T-helper 2 cell treated with Interferon-gamma antibody and Interleukin-4, amounts not matched to agents 100 ng/mL and 5 ng/mL, for 36 hours (primary cell): ENCODE results near the gene RNF207. TPM values are rescaled to one million over a fixed set of nuclear protein-coding genes. Genes with fewer than 3 reads are reported as not detected.

Experiments
- intact Hi-C: fragments of 100-400 bp; cut with micrococcal nuclease; formaldehyde crosslinking; loops from one replicate; pipeline ENCODE4 v1.15.1; 2023
- total RNA-seq: library from RNA; stranded (reverse); gene quantifications from 2 replicates; pipeline ENCODE4 v1.2.3, GENCODE V29; 2022

The RNF207 gene
- total RNA-seq, 1 donor from 2014 or later = 36.3 TPM

- intact Hi-C loops = no loop called here
These were observed 17.7 kb downstream of the RNF207 start for GRCh38 chr1:6223617-6224016.

- intact Hi-C loops = no loop called here
These were observed 18.8 kb downstream of the RNF207 start for GRCh38 chr1:6224718-6225117.

GRCh38 chr1:6225651-6226050 lies 19.7 kb downstream of the RNF207 start:
- intact Hi-C loops = no loop called here

GRCh38 chr1:6233376-6233775 lies 27.5 kb downstream of the RNF207 start:
- intact Hi-C loops = no loop called here

GRCh38 chr1:6234502-6235295 lies 28.8 kb downstream of the RNF207 start:
- intact Hi-C loops = loop anchor here (1.0 kb wide), 2 partner anchors 28 to 35 kb away; partner anchors contain the start of genes RNF207 and RPL22

- intact Hi-C loops = loop anchor here (1.0 kb wide), 2 partner anchors 29 to 36 kb away; partner anchors contain the start of genes RNF207 and RPL22
These were observed 29.4 kb downstream of the RNF207 start for GRCh38 chr1:6235296-6235677.

- intact Hi-C loops = no loop called here
These were observed 31.2 kb downstream of the RNF207 start for GRCh38 chr1:6237093-6237492.

- intact Hi-C loops = no loop called here
These were observed 33.4 kb downstream of the RNF207 start for GRCh38 chr1:6239213-6239752.

GRCh38 chr1:6239950-6240768 lies 34.2 kb downstream of the RNF207 start:
- intact Hi-C loops = loop anchor here (10.0 kb wide), 1 partner anchor 365 kb away; the partner anchor contains the start of gene KLHL21

GRCh38 chr1:6241107-6241886 lies 35.4 kb downstream of the RNF207 start:
- intact Hi-C loops = loop anchor here (10.0 kb wide), 1 partner anchor 364 kb away; the partner anchor contains the start of gene KLHL21

- intact Hi-C loops = loop anchor here (10.0 kb wide), 1 partner anchor 363 kb away; the partner anchor contains the start of gene KLHL21
These were observed 36.2 kb downstream of the RNF207 start for GRCh38 chr1:6241887-6242740.

GRCh38 chr1:6243053-6243834 lies 37.3 kb downstream of the RNF207 start:
- intact Hi-C loops = loop anchor here (10.0 kb wide), 1 partner anchor 362 kb away; the partner anchor contains the start of gene KLHL21

- intact Hi-C loops = loop anchor here (2.0 to 10.0 kb wide), 3 partner anchors 17 to 361 kb away; partner anchors contain the start of genes GPR153 and KLHL21
These were observed 38.1 kb downstream of the RNF207 start, which contains the start of gene HES3 for GRCh38 chr1:6243993-6244392. Gene HES3, plus strand, starts transcription at chr1:6244179. Its CDS starts 187 bp downstream, at chr1:6244366.

- intact Hi-C loops = loop anchor here (2.0 to 10.0 kb wide), 3 partner anchors 16 to 360 kb away; partner anchors contain the start of genes GPR153 and KLHL21
These were observed 38.6 kb downstream of the RNF207 start for GRCh38 chr1:6244401-6245049.

- intact Hi-C loops = loop anchor here (2.0 to 10.0 kb wide), 3 partner anchors 16 to 360 kb away; partner anchors contain the start of genes GPR153 and KLHL21
These were observed 39.4 kb downstream of the RNF207 start for GRCh38 chr1:6245086-6245868.

- intact Hi-C loops = loop anchor here (1.0 to 10.0 kb wide), 7 partner anchors 15 to 359 kb away; partner anchors contain the start of genes GPR153 and KLHL21
These were observed 40.1 kb downstream of the RNF207 start for GRCh38 chr1:6245869-6246496.
